AG09319 (cell line): ENCODE data around the gene SMIM35.

ENCODE experiments used
- DNase-seq: peaks from one replicate; pipeline ENCODE4 v3.0.0-alpha.2; 2010; ENCODE audit warnings: low read depth; ENCODE audit errors: extremely low read depth
- TF ChIP-seq, protein P1 (sequence below): IDR thresholded peaks from 2 replicates; pipeline ENCODE4 v1.5.1; 2011; ENCODE audit warnings: low read depth, mild to moderate bottlenecking, inconsistent platforms, low read length, moderate library complexity

SMIM35 gene

DNA sequence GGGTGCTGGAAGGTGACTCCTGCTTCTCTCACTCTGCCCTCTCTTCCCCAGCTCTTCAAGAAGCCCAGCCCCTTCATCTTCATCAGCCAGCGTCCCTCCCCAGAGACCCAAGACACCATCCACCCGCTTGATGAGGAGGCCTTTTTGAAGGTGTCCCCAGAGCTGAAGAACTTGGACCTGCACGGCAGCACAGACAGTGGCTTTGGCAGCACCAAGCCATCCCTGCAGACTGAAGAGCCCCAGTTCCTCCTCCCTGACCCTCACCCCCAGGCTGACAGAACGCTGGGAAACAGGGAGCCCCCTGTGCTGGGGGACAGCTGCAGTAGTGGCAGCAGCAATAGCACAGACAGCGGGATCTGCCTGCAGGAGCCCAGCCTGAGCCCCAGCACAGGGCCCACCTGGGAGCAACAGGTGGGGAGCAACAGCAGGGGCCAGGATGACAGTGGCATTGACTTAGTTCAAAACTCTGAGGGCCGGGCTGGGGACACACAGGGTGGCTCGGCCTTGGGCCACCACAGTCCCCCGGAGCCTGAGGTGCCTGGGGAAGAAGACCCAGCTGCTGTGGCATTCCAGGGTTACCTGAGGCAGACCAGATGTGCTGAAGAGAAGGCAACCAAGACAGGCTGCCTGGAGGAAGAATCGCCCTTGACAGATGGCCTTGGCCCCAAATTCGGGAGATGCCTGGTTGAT, 88.0 kb downstream of the SMIM35 start:
- TF ChIP-seq, protein P1, sequence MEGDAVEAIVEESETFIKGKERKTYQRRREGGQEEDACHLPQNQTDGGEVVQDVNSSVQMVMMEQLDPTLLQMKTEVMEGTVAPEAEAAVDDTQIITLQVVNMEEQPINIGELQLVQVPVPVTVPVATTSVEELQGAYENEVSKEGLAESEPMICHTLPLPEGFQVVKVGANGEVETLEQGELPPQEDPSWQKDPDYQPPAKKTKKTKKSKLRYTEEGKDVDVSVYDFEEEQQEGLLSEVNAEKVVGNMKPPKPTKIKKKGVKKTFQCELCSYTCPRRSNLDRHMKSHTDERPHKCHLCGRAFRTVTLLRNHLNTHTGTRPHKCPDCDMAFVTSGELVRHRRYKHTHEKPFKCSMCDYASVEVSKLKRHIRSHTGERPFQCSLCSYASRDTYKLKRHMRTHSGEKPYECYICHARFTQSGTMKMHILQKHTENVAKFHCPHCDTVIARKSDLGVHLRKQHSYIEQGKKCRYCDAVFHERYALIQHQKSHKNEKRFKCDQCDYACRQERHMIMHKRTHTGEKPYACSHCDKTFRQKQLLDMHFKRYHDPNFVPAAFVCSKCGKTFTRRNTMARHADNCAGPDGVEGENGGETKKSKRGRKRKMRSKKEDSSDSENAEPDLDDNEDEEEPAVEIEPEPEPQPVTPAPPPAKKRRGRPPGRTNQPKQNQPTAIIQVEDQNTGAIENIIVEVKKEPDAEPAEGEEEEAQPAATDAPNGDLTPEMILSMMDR = no peak
- no peak for DNase-seq

DNA sequence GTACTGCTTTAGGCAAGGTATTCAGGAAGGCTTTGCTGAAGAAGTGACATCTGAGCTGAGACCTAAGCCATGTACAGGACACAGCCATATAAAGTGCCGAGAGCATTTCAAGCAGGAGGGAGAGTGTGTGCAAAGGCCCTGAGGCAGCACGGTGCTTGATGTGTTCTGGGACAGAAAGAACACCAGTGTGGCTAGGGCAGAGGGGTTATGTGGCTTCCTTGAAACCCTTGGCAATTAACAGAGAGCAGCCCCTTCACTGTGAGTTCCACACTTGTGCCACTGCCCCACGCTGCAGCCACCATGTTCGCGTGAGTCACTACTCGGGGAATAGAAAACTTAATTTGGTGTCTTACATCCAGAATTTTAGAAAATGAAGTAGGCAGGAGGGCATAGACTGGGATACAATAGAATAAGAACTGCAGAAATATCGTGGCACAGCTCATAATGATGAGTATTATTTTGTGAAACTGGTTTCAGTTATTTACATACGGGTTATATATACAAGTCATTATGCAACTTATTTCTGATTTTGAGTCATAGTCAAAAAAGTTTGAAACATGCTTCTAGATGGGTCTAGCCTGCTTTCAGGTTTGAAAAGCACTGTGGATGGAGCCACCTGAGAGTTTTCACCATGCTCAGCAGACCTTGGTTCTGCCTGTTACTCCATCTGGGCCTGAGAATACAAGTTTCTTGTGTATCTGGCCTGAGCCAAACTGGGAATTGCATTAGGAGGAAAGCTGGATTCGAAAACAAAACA, 88.8 kb downstream of the SMIM35 start:
- DNase-seq = no peak
- TF ChIP-seq, protein P1 = no peak

DNA sequence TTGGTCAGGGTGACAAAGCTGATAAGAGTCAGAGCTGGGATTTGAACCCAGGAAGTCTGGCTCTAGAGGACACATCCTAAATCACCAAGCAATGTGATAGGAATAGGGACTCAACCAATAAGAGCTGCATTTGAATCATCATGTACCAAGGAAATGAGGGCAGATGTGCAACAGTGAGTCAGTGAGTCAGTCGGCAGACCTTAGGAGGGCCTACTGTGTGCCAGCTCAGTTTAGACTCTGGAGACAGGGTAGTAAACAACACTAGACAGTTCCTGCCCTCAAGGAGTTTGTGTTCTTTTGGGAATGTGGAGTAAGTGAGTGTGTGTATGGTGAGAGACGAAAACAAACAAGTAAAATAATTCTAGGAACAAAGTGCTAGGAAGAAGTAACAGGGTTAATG, 89.4 kb downstream of the SMIM35 start:
- TF ChIP-seq, protein P1 = no peak
- DNase-seq = no peak

DNA sequence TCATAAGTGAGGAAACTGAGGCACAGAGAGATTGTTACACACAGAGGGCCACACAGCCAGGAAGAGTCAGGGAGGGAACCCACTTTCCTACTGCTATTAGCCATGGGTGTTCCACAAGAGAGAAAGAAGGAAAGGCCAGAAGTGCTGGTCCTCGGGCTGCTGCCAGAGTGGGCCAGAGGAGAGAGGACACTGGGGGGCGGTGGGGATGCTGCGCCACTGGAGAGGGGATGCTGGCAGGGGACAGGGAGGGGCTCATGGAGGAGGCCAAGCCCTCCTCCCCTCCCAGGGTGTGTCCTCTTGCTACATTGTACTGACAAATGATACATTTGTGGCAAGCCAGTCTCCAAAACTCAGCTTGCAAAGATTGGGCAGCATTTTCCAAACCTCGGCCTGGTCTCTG, 90.7 kb downstream of the SMIM35 start:
- TF ChIP-seq, protein P1 = no peak
- DNase-seq = no peak

DNA sequence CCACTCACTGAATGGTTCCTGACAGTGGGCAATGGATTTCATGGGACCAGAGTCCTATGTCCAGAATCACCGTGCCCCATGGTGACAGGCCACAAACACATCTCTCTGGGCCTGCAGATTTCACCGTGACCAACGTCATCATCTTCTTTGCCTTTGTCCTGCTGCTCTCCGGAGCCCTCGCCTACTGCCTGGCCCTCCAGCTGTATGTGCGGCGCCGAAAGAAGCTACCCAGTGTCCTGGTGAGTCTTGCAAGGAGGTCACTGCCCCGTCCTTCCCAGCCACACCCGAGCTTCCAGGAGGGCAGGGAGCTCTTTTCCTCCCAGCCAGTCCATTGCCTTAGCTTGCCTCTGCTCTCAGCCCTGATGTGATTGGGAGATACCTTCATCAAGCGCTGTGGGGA, 91.3 kb downstream of the SMIM35 start:
- TF ChIP-seq, protein P1 = no peak
- DNase-seq = no peak

DNA sequence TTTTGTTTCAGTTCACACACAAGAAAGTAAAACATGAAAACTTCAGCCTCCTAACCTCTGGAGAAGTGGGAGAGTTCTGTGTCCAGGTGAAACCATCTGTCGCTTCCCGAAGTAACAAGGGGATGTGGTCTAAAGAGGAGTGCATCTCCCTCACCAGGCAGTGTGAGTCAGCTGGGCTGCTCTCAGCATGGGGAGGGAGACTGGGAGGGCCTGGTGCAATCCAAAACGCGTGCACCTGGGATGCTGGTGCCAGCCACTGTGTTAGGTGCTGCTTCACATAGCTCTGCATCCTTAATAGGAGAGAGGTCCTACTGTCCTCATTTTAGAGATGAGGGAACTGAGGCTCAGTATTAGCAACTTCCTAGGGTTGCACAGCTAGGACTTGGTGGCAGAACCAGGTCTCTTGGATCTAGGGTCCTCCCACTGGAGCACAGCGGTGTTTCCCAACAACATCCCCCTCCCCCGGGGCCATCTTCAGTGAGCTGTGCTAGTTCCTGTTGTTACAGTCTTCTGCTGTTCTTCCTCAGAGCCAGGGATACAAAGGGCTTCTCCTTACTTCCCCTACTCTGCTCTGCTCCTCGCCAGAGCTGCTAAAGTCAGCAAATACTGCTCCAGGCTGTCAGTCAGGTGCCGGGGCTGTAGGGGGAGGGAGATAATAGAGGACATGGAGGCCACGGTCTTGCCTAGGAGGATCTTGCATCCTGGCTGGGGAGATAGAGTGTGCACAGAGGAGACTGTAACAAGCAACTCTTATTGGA, 92.6 kb downstream of the SMIM35 start:
- TF ChIP-seq, protein P1 = no peak
- DNase-seq = no peak

DNA sequence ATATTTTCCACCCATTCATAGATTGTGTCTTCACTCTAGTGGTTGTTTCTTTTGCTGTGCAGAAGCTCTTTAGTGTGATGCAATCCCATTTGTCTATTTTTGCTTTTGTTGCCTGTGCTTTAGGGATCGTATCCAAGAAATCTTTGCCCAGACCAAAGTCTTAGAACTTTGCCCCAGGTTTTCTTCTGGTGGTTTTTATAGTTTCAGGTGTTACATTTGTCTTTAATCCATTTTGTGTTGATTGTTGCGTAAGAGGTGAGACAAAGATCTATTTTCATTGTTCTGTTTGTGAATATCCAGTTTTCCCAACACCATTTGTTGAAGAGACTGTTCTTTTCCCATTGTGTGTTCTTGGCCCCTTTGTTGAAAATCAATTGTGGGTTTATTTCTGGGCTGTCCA, 94.1 kb downstream of the SMIM35 start:
- DNase-seq = no peak
- TF ChIP-seq, protein P1 = no peak
